ENCODE measurements around the gene MGAT4C. TPM values are rescaled to one million over a fixed set of nuclear protein-coding genes. Genes with fewer than 3 reads are reported as not detected.

MGAT4C gene
- total RNA-seq, 5 donors from 2014 or later (not counting 1 experiment from before 2014, with no cell fraction given) = not detected

GRCh38 chr12:86260183-86260582 is 4.0 kb upstream of the MGAT4C start:
- Mint-ChIP-seq H3K9me3 (peaks cover 3 to 6% (median 3%) of the 10 kb centered on the region in 3 donors), H3K36me3 (no peaks in the 10 kb centered on the region), H3K27ac (no peak overlapping the region), H3K4me1 (no peaks in the 10 kb centered on the region), H3K4me3 (no peak overlapping the region), H3K27me3 (peaks cover 0 to 2% of the 10 kb centered on the region in 2 donors)
- Histone ChIP-seq H3K9me3 (no peaks in the 10 kb centered on the region), H3K4me1 (ENCODE audit: control insufficient read depth in 1 of 2, extremely low read depth in 1 of 2, insufficient read depth in 2 of 2, low read length in 2 of 2) (no peaks in the 10 kb centered on the region), H3K4me3 (ENCODE audit: control insufficient read depth in 1 of 2, extremely low read depth in 1 of 2, low read length in 1 of 2) (no peak overlapping the region), H3K36me3 (ENCODE audit: control insufficient read depth in 2 of 2, extremely low read depth in 1 of 2, insufficient read depth in 1 of 2, low read length in 1 of 2) (no peaks in the 10 kb centered on the region), H3K27ac (ENCODE audit: low read length) (no peak overlapping the region), H3K27me3 (replicated peaks in 1 of 2; ENCODE audit: control insufficient read depth in 2 of 2, extremely low read depth in 1 of 2, insufficient read depth in 2 of 2, low read length in 1 of 2) (peaks cover 0 to 7% of the 10 kb centered on the region in 2 experiments)
- ChIA-PET POLR2A (no interaction called here), CTCF (no interaction called here)
- no CpG with 5 or more reads among the region's 2 CpGs for WGBS (ENCODE audit: insufficient coverage)
- ATAC-seq (replicated peaks in 1 of 4) = no peak
- DNase-seq = no peak

GRCh38 chr12:86257134-86257533 is 943 bp upstream of the MGAT4C start:
- H3K36me3 ChIP-seq (ENCODE audit: control insufficient read depth in 2 of 2, extremely low read depth in 1 of 2, insufficient read depth in 1 of 2, low read length in 1 of 2) = no peaks in the 10 kb centered on the region
- Mint-ChIP-seq H3K27me3 (no peaks in the 10 kb centered on the region), H3K36me3 (no peaks in the 10 kb centered on the region), H3K27ac (no peak overlapping the region), H3K4me3 (no peak overlapping the region), H3K4me1 (no peaks in the 10 kb centered on the region), H3K9me3 (peaks cover 3% of the 10 kb centered on the region in 3 donors)
- no peaks in the 10 kb centered on the region for H3K9me3 ChIP-seq
- H3K27ac ChIP-seq (ENCODE audit: low read length) = no peak overlapping the region
- WGBS (ENCODE audit: insufficient coverage) = 56% methylated on average over 1 of the region's 2 CpGs
- no peak overlapping the region for H3K4me3 ChIP-seq (ENCODE audit: control insufficient read depth in 1 of 2, extremely low read depth in 1 of 2, low read length in 1 of 2)
- H3K4me1 ChIP-seq (ENCODE audit: control insufficient read depth in 1 of 2, extremely low read depth in 1 of 2, insufficient read depth in 2 of 2, low read length in 2 of 2) = no peaks in the 10 kb centered on the region
- ChIA-PET CTCF (no interaction called here), POLR2A (no interaction called here)
- no peak for DNase-seq
- ATAC-seq (replicated peaks in 1 of 4) = no peak
- H3K27me3 ChIP-seq (replicated peaks in 1 of 2; ENCODE audit: control insufficient read depth in 2 of 2, extremely low read depth in 1 of 2, insufficient read depth in 2 of 2, low read length in 1 of 2) = no peaks in the 10 kb centered on the region

GRCh38 chr12:86254399-86255107 is 1.6 kb downstream of the MGAT4C start:
- H3K27me3 ChIP-seq (replicated peaks in 1 of 2; ENCODE audit: control insufficient read depth in 2 of 2, extremely low read depth in 1 of 2, insufficient read depth in 2 of 2, low read length in 1 of 2) = no peaks in the 10 kb centered on the region
- no peaks in the 10 kb centered on the region for H3K4me1 Mint-ChIP-seq
- peaks cover 0 to 3% (median 3%) of the 10 kb centered on the region in 3 donors for H3K9me3 Mint-ChIP-seq
- no peaks in the 10 kb centered on the region for H3K4me1 ChIP-seq (ENCODE audit: control insufficient read depth in 1 of 2, extremely low read depth in 1 of 2, insufficient read depth in 2 of 2, low read length in 2 of 2)
- DNase-seq (no peak), ATAC-seq (replicated peaks in 1 of 4) (no peak)
- H3K27me3 Mint-ChIP-seq = no peaks in the 10 kb centered on the region
- H3K9me3 ChIP-seq = no peaks in the 10 kb centered on the region
- no peak overlapping the region for H3K4me3 Mint-ChIP-seq
- no peak overlapping the region for H3K4me3 ChIP-seq (ENCODE audit: control insufficient read depth in 1 of 2, extremely low read depth in 1 of 2, low read length in 1 of 2)
- no CpG with 5 or more reads among the region's 4 CpGs for WGBS (ENCODE audit: insufficient coverage)
- H3K27ac ChIP-seq (ENCODE audit: low read length) = no peak overlapping the region
- H3K36me3 Mint-ChIP-seq = no peaks in the 10 kb centered on the region
- POLR2A ChIA-PET = no interaction called here
- no peaks in the 10 kb centered on the region for H3K36me3 ChIP-seq (ENCODE audit: control insufficient read depth in 2 of 2, extremely low read depth in 1 of 2, insufficient read depth in 1 of 2, low read length in 1 of 2)
- no peak overlapping the region for H3K27ac Mint-ChIP-seq
- CTCF ChIA-PET = no interaction called here

- H3K27ac Mint-ChIP-seq = no peak overlapping the region
- H3K9me3 ChIP-seq = no peaks in the 10 kb centered on the region
- ATAC-seq (replicated peaks in 1 of 4) (no peak), DNase-seq (no peak)
- H3K4me1 Mint-ChIP-seq = no peaks in the 10 kb centered on the region
- H3K9me3 Mint-ChIP-seq = peaks cover 0 to 5% (median 3%) of the 10 kb centered on the region in 3 donors
- no peak overlapping the region for H3K27ac ChIP-seq (ENCODE audit: low read length)
- POLR2A ChIA-PET = no interaction called here
- H3K4me3 Mint-ChIP-seq = no peak overlapping the region
- no peaks in the 10 kb centered on the region for H3K36me3 ChIP-seq (ENCODE audit: control insufficient read depth in 2 of 2, extremely low read depth in 1 of 2, insufficient read depth in 1 of 2, low read length in 1 of 2)
- no peaks in the 10 kb centered on the region for H3K27me3 Mint-ChIP-seq
- H3K4me3 ChIP-seq (ENCODE audit: control insufficient read depth in 1 of 2, extremely low read depth in 1 of 2, low read length in 1 of 2) = no peak overlapping the region
- CTCF ChIA-PET = no interaction called here
- H3K4me1 ChIP-seq (ENCODE audit: control insufficient read depth in 1 of 2, extremely low read depth in 1 of 2, insufficient read depth in 2 of 2, low read length in 2 of 2) = no peaks in the 10 kb centered on the region
- no peaks in the 10 kb centered on the region for H3K27me3 ChIP-seq (replicated peaks in 1 of 2; ENCODE audit: control insufficient read depth in 2 of 2, extremely low read depth in 1 of 2, insufficient read depth in 2 of 2, low read length in 1 of 2)
- no peaks in the 10 kb centered on the region for H3K36me3 Mint-ChIP-seq
These were observed 6.3 kb downstream of the MGAT4C start for GRCh38 chr12:86249851-86250250.

GRCh38 chr12:86249276-86249675 is 6.9 kb downstream of the MGAT4C start:
- CTCF ChIA-PET = no interaction called here
- no CpG with 5 or more reads among the region's 1 CpG for WGBS (ENCODE audit: insufficient coverage)
- H3K27ac ChIP-seq (ENCODE audit: low read length) = no peak overlapping the region
- H3K9me3 Mint-ChIP-seq = peaks cover 0 to 5% (median 3%) of the 10 kb centered on the region in 3 donors
- DNase-seq (no peak), ATAC-seq (replicated peaks in 1 of 4) (no peak)
- POLR2A ChIA-PET = no interaction called here
- H3K4me3 ChIP-seq (ENCODE audit: control insufficient read depth in 1 of 2, extremely low read depth in 1 of 2, low read length in 1 of 2) = no peak overlapping the region
- H3K27me3 Mint-ChIP-seq = no peaks in the 10 kb centered on the region
- no peaks in the 10 kb centered on the region for H3K4me1 Mint-ChIP-seq
- no peaks in the 10 kb centered on the region for H3K36me3 ChIP-seq (ENCODE audit: control insufficient read depth in 2 of 2, extremely low read depth in 1 of 2, insufficient read depth in 1 of 2, low read length in 1 of 2)
- H3K4me1 ChIP-seq (ENCODE audit: control insufficient read depth in 1 of 2, extremely low read depth in 1 of 2, insufficient read depth in 2 of 2, low read length in 2 of 2) = no peaks in the 10 kb centered on the region
- no peaks in the 10 kb centered on the region for H3K27me3 ChIP-seq (replicated peaks in 1 of 2; ENCODE audit: control insufficient read depth in 2 of 2, extremely low read depth in 1 of 2, insufficient read depth in 2 of 2, low read length in 1 of 2)
- H3K36me3 Mint-ChIP-seq = no peaks in the 10 kb centered on the region
- no peak overlapping the region for H3K4me3 Mint-ChIP-seq
- H3K27ac Mint-ChIP-seq = no peak overlapping the region
- no peaks in the 10 kb centered on the region for H3K9me3 ChIP-seq

- H3K27ac Mint-ChIP-seq = no peak overlapping the region
- H3K27ac ChIP-seq (ENCODE audit: low read length) = no peak overlapping the region
- H3K9me3 ChIP-seq = no peaks in the 10 kb centered on the region
- H3K36me3 Mint-ChIP-seq = no peaks in the 10 kb centered on the region
- H3K4me1 Mint-ChIP-seq = no peaks in the 10 kb centered on the region
- H3K9me3 Mint-ChIP-seq = peaks cover 0 to 5% (median 0%) of the 10 kb centered on the region in 3 donors
- H3K4me3 Mint-ChIP-seq = no peak overlapping the region
- DNase-seq (no peak), ATAC-seq (replicated peaks in 1 of 4) (no peak)
- ChIA-PET CTCF (no interaction called here), POLR2A (no interaction called here)
- H3K27me3 ChIP-seq (replicated peaks in 1 of 2; ENCODE audit: control insufficient read depth in 2 of 2, extremely low read depth in 1 of 2, insufficient read depth in 2 of 2, low read length in 1 of 2) = no peaks in the 10 kb centered on the region
- H3K4me3 ChIP-seq (ENCODE audit: control insufficient read depth in 1 of 2, extremely low read depth in 1 of 2, low read length in 1 of 2) = no peak overlapping the region
- H3K4me1 ChIP-seq (ENCODE audit: control insufficient read depth in 1 of 2, extremely low read depth in 1 of 2, insufficient read depth in 2 of 2, low read length in 2 of 2) = no peaks in the 10 kb centered on the region
- no peaks in the 10 kb centered on the region for H3K36me3 ChIP-seq (ENCODE audit: control insufficient read depth in 2 of 2, extremely low read depth in 1 of 2, insufficient read depth in 1 of 2, low read length in 1 of 2)
- H3K27me3 Mint-ChIP-seq = no peaks in the 10 kb centered on the region
These were observed 8.3 kb downstream of the MGAT4C start for GRCh38 chr12:86247871-86248270.

- POLR2A ChIA-PET = no interaction called here
These were observed 14.6 kb downstream of the MGAT4C start for GRCh38 chr12:86241600-86241999.

More at GRCh38 chr12:86241600-86241999, 14.6 kb downstream of the MGAT4C start:
- CTCF ChIA-PET = no interaction called here
- H3K9me3 ChIP-seq = no peaks in the 10 kb centered on the region
- H3K36me3 ChIP-seq (ENCODE audit: control insufficient read depth in 2 of 2, extremely low read depth in 1 of 2, insufficient read depth in 1 of 2, low read length in 1 of 2) = no peaks in the 10 kb centered on the region
- H3K4me1 ChIP-seq (ENCODE audit: control insufficient read depth in 1 of 2, extremely low read depth in 1 of 2, insufficient read depth in 2 of 2, low read length in 2 of 2) = no peaks in the 10 kb centered on the region
- no peaks in the 10 kb centered on the region for H3K36me3 Mint-ChIP-seq
- H3K27ac ChIP-seq (ENCODE audit: low read length) = no peak overlapping the region
- H3K4me3 ChIP-seq (ENCODE audit: control insufficient read depth in 1 of 2, extremely low read depth in 1 of 2, low read length in 1 of 2) = no peak overlapping the region
- no peak for DNase-seq
- ATAC-seq (replicated peaks in 1 of 4) = no peak
- H3K4me1 Mint-ChIP-seq = no peaks in the 10 kb centered on the region
- H3K27ac Mint-ChIP-seq = no peak overlapping the region
- WGBS (ENCODE audit: insufficient coverage) = no CpG with 5 or more reads among the region's 2 CpGs
- H3K4me3 Mint-ChIP-seq = no peak overlapping the region
- no peaks in the 10 kb centered on the region for H3K27me3 ChIP-seq (replicated peaks in 1 of 2; ENCODE audit: control insufficient read depth in 2 of 2, extremely low read depth in 1 of 2, insufficient read depth in 2 of 2, low read length in 1 of 2)
- peaks cover 0 to 8% (median 3%) of the 10 kb centered on the region in 3 donors for H3K9me3 Mint-ChIP-seq
- no peaks in the 10 kb centered on the region for H3K27me3 Mint-ChIP-seq

Measured in T-cell (primary cell).